Activated B cell treated with CpG ODN at 0.5 μM for 24 hours (primary cell): Measurements from ENCODE around the gene TRIM54. TPM values are rescaled to one million over a fixed set of nuclear protein-coding genes. Genes with fewer than 3 reads are reported as not detected.

Source experiments
- ATAC-seq: fragments of 200-7000 bp; cut with Tn5 transposase; one replicate; pipeline ENCODE4 v1.10.0; 2021; ENCODE audit warnings: low read depth, mild to moderate bottlenecking, moderate library complexity
- CTCF ChIA-PET: fragments of 350-600 bp; sonication (Branson Sonifier 250); formaldehyde crosslinking; loops from one replicate; lab custom pipeline; 2021; ENCODE audit warnings: antibody characterized with exemption; lab: Charles Lee
- POLR2A ChIA-PET: fragments of 350-600 bp; sonication (Branson Sonifier 250); formaldehyde crosslinking; loops from one replicate; lab custom pipeline; 2021; ENCODE audit warnings: antibody characterized with exemption; lab: Charles Lee
- DNase-seq: peaks from one replicate; pipeline ENCODE4 v3.0.0; 2022
- H3K27ac Mint-ChIP-seq: one replicate; pipeline ENCODE4 v1.8.0; 2020; ENCODE audit warnings: mixed read lengths
- H3K27me3 Mint-ChIP-seq: one replicate; pipeline ENCODE4 v1.8.0; 2021; ENCODE audit warnings: mixed read lengths
- H3K36me3 Mint-ChIP-seq: one replicate; pipeline ENCODE4 v1.8.0; 2021; ENCODE audit warnings: low read depth, mixed read lengths
- H3K4me1 Mint-ChIP-seq: one replicate; pipeline ENCODE4 v1.8.0; 2021; ENCODE audit warnings: mixed read lengths
- H3K4me3 Mint-ChIP-seq: one replicate; pipeline ENCODE4 v1.8.0; 2020; ENCODE audit warnings: mild to moderate bottlenecking, mixed read lengths
- H3K9me3 Mint-ChIP-seq: one replicate; pipeline ENCODE4 v1.8.0; 2020; ENCODE audit warnings: mixed read lengths
- CTCF ChIP-seq: fragments of 200-600 bp; IDR thresholded peaks from one replicate; pipeline ENCODE4 v1.8.0; 2022; ENCODE audit warnings: antibody characterized with exemption, mild to moderate bottlenecking
- intact Hi-C: fragments of 100-400 bp; cut with micrococcal nuclease; formaldehyde crosslinking; loops from one replicate; pipeline ENCODE4 v1.15.1; 2024
- total RNA-seq: library from RNA; stranded (reverse); gene quantifications from 2 replicates; pipeline ENCODE4 v1.2.3, GENCODE V29; 2022

Gene TRIM54
- total RNA-seq, 1 donor from 2014 or later: not detected

GRCh38 chr2:27249891-27250651, 32.2 kb upstream of the TRIM54 start:
- Mint-ChIP-seq H3K4me3 (no peak overlapping the region), H3K4me1 (no peaks in the 10 kb centered on the region), H3K27me3 (peaks cover 15% of the 10 kb centered on the region), H3K9me3 (no peaks in the 10 kb centered on the region), H3K36me3 (no peaks in the 10 kb centered on the region), H3K27ac (no peak overlapping the region)
- ATAC-seq (no peak), DNase-seq (no peak)
- no peak for TF ChIP-seq CTCF
- intact Hi-C loops: loop anchor here (1.0 kb wide), 1 partner anchor 30 kb away; no protein-coding TSS in a partner anchor
- ChIA-PET CTCF (interaction anchor here (1.2 to 1.6 kb wide), 2 partner anchors 29 to 54 kb away, joined by 3 to 11 read pairs; no protein-coding TSS in a partner anchor), POLR2A (no interaction called here)

- ChIA-PET POLR2A (no interaction called here), CTCF (interaction anchor here (1.6 kb wide), 1 partner anchor 28 kb away, joined by 11 read pairs; no protein-coding TSS in a partner anchor)
- no peaks in the 10 kb centered on the region for H3K4me1 Mint-ChIP-seq
Observed at GRCh38 chr2:27250652-27251379, 31.4 kb upstream of the TRIM54 start.

GRCh38 chr2:27251766-27252165, 30.5 kb upstream of the TRIM54 start:
- no peak for TF ChIP-seq CTCF
- Mint-ChIP-seq H3K36me3 (no peaks in the 10 kb centered on the region), H3K4me3 (no peak overlapping the region), H3K27ac (no peak overlapping the region), H3K4me1 (no peaks in the 10 kb centered on the region), H3K27me3 (peaks cover 29% of the 10 kb centered on the region), H3K9me3 (no peaks in the 10 kb centered on the region)
- intact Hi-C loops: no loop called here
- ATAC-seq (no peak), DNase-seq (no peak)
- CTCF ChIA-PET: interaction anchor here (1.6 kb wide), 1 partner anchor 27 kb away, joined by 11 read pairs; no protein-coding TSS in a partner anchor
- POLR2A ChIA-PET: interaction anchor here (0.6 kb wide), 1 partner anchor 27 kb away, joined by 6 read pairs; no protein-coding TSS in a partner anchor

More at GRCh38 chr2:27250652-27251379, 31.4 kb upstream of the TRIM54 start:
- DNase-seq: no peak
- intact Hi-C loops: loop anchor here (1.0 kb wide), 1 partner anchor 29 kb away; no protein-coding TSS in a partner anchor
- peaks cover 21% of the 10 kb centered on the region for H3K27me3 Mint-ChIP-seq
- no peak overlapping the region for H3K4me3 Mint-ChIP-seq
- no peak for ATAC-seq
- H3K9me3 Mint-ChIP-seq: no peaks in the 10 kb centered on the region
- H3K36me3 Mint-ChIP-seq: no peaks in the 10 kb centered on the region
- no peak overlapping the region for H3K27ac Mint-ChIP-seq
- no peak for TF ChIP-seq CTCF

GRCh38 chr2:27255187-27255586, 27.0 kb upstream of the TRIM54 start:
- Mint-ChIP-seq H3K36me3 (no peaks in the 10 kb centered on the region), H3K27ac (no peak overlapping the region), H3K9me3 (no peaks in the 10 kb centered on the region), H3K4me1 (no peaks in the 10 kb centered on the region), H3K4me3 (no peak overlapping the region), H3K27me3 (peaks cover 51% of the 10 kb centered on the region)
- intact Hi-C loops: no loop called here
- ChIA-PET CTCF (no interaction called here), POLR2A (no interaction called here)
- DNase-seq (no peak), ATAC-seq (no peak)
- TF ChIP-seq CTCF: no peak

GRCh38 chr2:27255660-27256059, 26.6 kb upstream of the TRIM54 start:
- CTCF ChIA-PET: no interaction called here
- no peaks in the 10 kb centered on the region for H3K36me3 Mint-ChIP-seq
- no peaks in the 10 kb centered on the region for H3K9me3 Mint-ChIP-seq
- H3K27ac Mint-ChIP-seq: no peak overlapping the region
- no peak for TF ChIP-seq CTCF
- H3K4me1 Mint-ChIP-seq: no peaks in the 10 kb centered on the region
- intact Hi-C loops: no loop called here
- no peak for ATAC-seq
- H3K27me3 Mint-ChIP-seq: peaks cover 54% of the 10 kb centered on the region
- POLR2A ChIA-PET: no interaction called here
- H3K4me3 Mint-ChIP-seq: no peak overlapping the region
- DNase-seq: no peak
